Mucosa of gallbladder (tissue), 1 donor: ENCODE data around the gene PCBP3. TPM values are rescaled to one million over a fixed set of nuclear protein-coding genes. Genes with fewer than 3 reads are reported as not detected.
A peak's percentile ranks its signal among the peaks of the same experiment; 100 is the strongest.
"Not testable (repeated sequence)": the region's sequence is repeated elsewhere in the genome, so short reads cannot be mapped to it uniquely, and the experiment has no call there.

Source experiments
- DNase-seq: peaks from one replicate; pipeline ENCODE4 v3.0.0-alpha.2; 2020; ENCODE audit warnings: low spot score
- total RNA-seq: library from RNA; stranded (reverse); gene quantifications from one replicate; pipeline ENCODE4 v1.2.1, GENCODE V29; 2021
- donor health status: DM: no; HTN: no; CAD: no.

The PCBP3 gene
- total RNA-seq, 1 donor from 2014 or later, result 2.1 TPM

DNA sequence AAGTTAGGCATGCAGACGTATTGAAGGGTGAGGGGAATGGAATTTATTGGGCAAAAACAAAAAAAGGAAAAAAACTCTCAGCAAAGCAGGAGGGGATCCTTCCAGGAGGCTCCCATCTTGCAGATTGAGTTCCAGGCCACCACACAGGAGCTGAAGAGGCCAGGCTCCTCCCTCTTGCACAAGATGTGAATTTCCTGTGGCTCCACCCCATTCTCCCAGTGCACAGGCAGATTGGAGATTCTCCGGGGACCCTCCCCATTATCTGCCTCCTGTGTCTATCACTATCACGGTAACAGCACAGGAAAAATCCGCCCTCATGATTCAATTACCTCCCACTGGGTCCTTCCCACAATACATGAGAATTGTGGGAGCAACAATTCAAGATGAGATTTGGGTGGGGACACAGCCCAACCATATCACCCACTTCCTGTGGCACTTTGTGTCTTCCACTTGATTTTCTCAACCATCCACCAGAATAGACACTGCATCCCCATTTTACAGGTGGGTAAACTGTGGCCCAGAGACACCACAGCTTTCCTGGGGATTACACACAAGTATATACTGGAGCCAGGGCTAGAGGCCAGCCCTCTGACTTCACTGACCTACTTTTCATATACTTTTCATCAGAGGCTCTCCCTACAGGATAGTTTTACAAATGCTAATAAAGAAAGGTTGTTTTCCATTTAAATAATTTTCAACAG, 319.2 kb downstream of the PCBP3 start:
- DNase-seq, result no peak

DNA sequence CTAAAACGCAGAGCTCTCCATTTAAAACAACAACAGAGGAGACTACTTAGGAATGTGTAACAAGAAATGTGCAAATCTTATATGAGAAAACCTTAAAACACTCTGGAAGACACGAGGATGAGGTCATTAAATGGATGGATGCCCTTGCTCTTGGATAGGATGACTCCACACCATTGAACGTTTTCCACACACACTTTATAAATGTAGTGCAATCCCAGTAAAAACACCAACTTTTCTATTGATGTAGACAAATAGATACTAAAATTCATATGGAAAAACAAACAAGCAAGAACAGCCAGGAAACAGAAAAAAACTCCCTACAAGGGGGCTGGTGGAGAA, 319.7 kb downstream of the PCBP3 start:
- no peak for DNase-seq

DNA sequence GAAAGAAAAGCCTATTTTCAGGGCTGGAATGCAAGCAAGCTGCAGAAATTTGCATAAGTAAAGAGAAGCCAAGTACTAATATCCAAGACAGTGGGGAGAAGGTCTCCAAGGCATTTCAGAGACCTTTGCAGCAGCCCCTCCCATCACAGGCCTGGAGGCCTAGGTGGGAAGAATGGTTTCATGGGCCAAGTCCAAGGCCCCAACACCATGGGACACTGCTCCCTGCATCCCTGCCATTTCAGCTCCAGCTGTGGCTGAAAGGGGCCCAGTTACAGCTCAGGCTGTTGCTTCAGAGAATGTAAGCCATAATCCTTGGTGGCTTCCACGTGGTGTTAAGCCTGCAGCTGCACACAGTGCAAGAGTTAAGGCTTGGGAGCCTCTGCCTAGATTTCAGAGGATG, 321.1 kb downstream of the PCBP3 start:
- no peak for DNase-seq

DNA sequence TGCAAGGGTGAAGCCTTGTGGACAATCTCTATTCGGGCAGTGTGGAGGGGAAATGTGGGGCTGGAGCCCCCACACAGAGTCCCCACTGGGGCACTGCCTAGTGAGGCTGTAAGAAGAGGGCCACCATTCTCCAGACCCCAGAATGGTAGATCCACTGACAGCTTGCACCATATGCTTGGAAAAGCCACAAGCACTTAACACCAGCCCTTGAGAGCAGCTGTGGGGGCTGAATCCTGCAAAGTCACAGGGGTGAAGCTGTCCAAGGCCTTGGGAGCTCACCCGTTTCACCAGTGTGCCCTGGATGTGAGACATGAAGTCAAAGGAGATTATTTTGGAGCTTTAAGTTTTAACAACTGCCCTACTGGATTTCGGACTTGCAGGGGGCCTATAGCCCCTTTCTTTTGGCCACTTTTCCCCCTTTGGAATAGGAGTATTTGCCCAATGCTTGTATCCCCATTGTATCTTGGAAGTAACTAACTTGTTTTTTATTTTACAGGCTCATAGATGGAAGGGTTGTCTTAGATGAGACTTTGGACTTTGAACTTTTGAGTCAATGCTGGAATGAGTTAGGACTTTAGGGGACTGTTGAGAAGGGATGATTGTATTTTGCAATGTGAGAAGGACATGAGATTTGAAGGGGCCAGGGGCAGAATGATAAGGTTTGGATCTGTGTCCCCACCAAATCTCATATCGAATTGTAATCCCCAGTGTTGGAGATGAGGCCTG, 321.7 kb downstream of the PCBP3 start:
- no peak for DNase-seq

DNA sequence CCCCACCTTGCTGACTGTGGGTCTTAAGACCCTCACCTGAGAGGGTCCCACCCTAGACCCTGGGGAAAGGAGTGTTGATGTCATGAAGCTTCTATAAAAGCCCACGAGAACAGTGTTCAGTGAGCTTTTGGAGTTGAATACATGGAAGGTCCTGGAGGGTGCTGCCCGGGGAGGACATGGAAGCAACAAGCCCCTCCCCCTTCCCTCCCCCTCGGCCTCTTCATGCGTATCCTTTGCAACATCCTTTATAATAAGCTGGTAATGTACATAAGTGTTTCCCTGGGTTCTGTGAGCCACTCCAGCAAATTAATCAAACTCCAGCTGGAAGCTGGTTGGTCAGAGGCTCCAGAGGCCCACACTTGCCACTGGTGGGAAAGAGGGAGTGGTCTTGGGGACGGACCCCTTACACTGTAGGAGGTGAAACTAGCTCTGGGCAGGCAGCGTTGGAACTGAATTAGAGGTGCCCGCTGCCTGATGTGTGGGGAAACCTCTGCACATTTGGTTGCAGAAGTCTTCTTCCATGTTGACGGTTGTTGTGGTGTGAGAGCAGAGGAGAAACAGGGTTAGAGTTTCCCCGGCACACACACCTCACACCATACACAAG, 323.4 kb downstream of the PCBP3 start:
- no peak for DNase-seq

DNA sequence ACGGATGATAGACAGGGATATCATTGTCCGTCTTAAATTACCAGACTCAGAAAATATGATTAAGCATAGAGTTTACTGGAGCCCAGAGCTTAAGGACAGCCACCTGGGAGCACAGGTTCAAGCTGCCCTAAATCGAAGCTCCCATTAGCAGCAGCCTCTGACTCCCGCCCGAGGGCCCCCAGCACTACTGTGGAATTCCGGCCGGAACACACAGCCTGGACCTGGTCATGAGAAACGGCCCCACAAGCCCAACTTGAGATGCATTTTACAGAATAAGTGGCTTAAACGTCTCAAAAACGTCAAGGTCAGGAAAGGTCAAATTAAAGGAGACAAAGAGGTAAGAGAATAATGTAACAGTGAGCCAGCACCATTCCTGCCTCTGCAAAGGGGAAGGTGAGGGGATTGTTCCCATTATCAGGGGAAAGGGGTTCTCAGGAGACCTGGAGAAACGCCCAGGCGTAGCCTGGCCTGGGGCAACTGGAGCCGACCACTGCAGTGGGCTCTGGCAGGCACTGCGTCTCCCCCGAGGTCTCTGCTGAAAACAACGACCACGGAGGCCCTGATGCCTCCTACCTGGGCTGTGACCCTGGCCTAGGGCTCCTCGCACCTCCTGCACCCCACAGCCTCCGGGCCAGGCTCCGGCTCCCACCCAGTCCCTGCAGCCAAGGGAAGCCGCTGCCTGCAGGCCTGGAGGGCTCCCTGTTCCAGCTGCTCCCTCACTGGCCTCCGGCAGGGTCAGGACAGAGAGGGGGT, 326.6 kb downstream of the PCBP3 start:
- no peak for DNase-seq

DNA sequence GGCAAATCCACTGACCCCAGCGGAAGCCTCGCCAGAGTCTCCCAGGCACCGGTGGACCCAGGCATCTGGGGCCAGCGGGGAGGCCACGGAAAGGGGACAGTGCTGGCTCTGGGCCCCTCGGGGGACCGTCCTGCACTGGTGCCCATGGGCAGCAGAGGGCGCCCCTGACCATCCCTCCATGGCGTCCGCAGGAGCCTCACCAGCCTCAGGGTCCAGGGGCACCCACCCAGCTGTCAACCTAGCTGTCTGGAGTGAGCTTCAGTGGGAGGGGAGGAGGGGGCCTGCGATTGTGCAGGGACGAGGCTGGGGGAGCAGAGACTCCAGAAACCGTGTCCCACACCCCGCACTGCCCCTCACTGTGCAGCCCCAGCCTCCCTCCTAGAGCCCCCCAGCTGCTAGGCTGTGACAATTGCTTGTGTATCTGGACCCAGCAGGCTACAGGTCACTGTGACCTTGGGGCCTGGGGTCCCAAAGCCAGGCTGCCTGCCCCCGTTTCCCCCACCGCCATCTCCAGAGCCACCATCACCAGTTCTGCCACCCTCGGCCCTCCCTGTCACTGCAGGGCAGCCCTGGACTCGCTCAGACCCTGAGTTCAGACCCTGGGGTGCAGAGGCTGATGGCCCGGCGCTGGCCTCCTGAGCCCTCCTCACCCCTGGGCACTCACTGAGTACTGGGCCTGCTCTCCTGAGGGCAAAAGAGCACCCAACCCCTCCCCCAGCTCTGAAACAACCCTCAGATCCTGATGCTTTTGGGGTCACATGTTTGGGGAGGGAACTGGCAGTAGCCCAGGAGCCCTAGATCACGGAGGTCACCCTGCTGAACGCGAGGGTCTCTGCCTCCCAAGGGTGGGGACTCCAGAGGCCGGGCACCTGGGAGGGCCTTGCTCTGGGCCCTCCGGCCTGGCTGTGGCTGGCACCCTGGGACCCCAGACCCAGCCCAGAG, 327.4 kb downstream of the PCBP3 start:
- no peak for DNase-seq

DNA sequence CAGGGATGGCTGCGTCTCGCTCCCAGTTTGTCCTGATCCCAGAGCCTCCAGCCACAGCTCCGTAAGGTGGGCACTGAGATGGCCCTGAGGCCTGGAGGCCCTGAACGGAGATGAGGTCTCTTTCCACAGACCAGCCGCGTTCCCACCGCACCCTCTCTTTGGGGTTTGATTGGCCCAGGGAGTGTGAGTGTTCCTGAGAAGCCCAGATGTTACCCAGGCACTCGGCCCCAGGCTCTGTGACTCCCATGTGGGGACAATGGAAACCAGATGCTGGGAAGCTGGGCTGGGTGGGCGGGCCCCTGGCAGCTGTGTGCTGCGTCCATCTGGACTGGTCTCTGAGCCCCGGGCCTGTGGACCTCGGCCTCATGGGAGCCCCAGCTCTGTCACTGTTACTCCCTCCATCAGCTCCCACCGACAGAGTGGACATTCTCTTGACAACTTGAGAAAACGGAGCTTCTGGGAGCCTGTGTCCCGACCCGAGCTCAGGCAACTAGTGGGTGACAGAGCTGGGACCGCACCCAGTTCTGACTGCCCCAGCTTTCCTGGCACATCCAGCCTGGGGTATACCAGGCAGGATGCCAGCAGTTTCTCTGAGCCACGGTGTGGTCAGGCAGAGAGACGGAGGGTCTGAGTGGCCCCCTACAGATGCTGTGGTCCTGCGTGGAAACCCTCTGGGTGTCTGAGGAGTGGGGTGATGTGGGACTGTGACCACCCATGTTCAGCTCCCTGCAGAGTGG, 328.3 kb downstream of the PCBP3 start:
- peak; percentile 28 for DNase-seq

DNA sequence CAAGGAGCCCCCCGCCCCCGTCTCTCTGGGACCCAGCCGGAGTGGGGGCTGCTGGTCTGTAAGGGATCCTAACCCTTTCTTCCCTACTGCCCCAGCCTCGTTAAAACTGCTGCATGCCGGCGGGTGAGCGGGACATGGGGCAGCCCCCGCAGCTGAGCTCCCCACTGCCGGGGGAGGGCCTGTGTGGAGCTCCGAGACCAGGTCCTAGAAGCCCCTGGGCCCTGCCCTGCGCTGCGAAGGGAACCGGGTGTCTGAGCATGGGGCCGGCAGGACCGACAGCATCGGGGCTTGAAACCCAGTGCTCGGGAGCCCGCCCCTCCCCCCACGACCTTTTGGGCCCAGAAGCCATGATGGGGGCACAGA, 328.8 kb downstream of the PCBP3 start:
- peak; percentile 12 for DNase-seq

DNA sequence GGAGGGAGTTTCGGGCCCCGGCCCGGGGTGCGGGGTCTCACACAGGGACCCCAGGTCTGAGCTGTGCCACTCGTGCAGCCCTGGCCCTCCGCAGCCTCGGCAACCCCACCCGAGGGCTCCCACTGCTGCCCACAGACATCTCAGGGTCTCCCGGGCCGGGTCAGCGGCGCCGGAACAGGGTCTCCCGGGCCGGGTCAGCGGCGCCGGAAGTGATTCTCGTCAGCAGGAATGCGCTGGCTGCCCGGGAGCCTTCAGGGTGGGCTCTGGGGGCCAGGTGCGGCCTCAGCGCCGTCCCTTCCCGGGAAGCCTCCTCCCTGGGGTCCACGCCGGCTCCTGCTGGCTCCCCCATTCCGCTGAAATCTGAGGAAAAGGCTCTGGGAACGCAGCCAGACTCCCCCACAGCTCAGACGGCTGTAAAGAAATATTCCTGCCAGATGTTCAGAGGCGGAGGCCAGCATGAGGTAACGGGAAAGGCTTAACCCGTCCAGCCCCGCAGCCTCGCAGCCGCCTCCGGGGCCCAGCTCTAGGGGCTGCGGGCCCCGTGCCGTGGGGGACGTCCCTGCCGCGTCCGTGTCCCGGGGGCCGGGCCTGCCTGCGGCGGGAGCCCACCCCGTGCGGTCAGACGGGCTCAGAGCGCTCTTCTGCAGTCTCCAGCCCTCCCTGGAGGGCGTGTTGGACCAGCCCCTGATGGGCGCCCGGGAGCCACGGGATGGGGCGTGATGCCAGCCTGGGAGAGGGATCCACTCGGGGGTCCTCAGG, 329.4 kb downstream of the PCBP3 start:
- peak; percentile 62 for DNase-seq

DNA sequence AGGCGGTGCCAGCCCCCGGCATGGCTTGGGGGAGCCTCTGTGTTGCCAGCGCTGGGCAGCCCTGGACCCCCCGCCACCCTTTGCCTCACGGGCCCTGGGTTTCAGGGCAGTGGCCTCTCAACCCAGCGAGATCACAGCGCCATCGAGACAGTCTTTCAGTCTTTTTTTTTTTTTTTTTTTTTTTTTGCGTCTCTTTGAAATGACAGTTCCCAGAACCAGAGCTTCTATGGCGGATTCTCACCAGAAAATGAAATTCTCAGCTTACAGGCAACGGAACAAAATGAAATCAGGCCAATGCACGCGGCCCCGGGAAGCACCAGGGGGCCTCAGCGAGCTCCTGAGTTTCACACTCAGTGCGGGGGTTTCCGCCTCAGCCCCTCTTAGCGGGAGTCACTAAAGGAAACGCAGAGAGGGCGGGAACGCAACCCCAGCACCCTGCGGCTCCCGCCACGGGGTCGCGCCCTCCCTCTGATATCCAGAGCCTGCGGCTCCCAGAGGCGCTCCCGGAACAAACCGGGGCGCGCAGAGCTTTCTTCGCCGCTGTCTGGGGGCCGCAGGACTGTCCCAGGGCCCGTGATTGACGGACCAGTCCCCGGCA, 330.0 kb downstream of the PCBP3 start:
- DNase-seq, result peak; percentile 77

DNA sequence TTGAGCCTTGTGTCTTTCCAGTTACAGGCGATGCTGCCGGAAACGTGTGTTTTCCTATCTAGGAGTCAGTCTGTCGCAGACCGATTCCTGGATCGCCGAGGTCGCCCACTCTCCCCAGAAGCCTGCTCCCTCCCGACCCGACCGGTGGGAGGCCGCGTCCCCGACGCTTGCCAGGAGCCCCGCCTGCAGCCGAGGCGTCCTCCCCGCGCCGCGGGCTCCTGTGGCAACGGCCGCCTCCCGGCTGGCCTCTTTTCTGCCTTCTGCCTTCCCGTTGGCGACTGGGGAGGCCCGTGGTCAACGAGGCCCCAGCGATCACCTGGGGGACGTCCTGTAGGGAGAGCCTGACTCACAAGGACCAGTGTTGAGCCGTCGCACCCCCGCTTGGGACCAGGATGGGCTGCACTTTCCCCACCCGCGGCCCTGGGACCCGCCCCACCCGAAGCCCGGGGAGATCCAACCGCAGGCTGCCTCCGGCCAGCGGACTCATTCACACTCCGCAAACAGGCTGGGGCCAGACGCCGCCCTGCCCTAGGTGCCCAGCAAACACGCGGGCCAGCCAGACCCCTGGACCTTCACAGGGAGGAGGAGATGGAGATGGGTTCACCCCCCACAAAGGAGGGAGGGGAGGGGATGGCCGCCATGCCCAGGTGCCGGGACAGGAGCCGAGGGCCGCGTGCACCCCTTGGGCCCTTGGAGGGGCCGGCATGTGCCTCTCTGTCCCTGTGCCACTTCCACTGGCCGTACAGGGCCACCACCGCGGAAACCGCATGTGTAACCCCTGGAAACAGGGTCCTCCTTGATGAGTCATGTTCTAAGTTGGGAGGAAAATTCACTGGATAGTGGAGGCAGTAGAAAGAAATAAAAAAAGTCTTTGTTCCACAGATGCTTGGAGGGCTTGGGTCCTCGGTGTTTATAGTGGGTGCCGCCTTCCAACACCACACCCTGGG, 330.8 kb downstream of the PCBP3 start:
- DNase-seq, result peak; percentile 16

DNA sequence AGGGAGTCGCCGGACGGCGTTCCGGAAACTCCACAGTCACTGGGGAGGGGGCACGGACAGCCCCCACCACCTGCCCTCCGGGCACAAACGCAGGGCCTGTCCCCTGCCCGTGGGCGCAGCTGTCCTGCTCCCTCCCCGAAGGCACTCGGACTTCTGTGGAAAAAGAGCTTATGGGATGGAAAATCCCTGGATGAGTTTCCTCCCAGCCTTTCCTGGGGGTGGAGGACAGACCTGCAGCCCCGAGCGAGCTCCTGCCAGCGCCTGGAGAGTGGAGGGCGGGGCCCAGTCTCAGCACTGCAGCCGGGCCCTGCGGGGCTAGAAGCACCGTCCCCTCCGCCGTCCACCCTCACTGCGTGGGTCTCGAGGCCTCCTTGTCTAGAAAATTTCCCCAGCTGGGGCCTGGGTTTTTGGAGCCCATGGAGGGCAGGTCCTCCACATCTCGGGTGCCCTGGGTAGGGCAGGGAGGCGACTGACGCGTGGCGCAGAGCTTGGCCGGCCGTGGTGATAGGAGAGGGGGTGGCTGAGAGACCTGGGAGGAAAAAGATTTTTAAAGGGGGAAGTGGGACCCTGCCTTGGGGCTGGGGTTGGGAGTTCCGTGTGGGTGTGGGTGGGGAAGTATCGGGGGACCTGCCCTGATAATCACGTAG, 331.6 kb downstream of the PCBP3 start:
- peak; percentile 20 for DNase-seq

DNA sequence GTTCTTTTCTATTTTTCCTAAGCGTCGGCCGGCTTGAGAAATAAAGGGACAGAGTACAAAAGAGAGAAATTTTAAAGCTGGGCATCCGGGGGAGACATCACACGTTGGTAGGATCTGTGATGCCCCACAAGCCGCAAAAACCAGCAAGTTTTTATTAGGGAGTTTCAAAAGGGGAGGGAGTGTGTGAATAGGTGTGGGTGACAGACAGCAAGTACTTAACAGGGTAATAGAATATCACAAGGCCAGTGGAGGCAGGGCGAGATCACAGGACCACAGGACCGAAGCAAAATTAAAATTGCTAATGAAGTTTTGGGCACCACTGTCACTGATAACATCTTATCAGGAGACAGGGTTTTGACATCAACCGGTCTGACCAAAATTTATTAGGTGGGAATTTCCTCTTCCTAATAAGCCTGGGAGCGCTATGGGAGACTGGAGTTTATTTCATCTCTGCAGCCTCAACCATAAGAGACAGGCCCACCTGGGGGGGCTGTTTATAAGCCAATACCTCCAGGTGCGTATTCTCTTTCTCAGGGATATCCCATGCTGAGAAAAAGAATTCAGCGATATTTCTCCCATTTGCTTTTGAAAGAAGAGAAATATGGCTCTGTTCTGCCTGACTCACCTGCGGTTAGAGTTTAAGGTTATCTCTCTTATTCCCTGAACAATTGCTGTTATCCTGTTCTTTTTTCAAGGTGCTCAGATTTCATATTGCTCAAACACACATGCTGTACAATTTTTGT, 332.3 kb downstream of the PCBP3 start:
- not testable (repeated sequence) for DNase-seq

DNA sequence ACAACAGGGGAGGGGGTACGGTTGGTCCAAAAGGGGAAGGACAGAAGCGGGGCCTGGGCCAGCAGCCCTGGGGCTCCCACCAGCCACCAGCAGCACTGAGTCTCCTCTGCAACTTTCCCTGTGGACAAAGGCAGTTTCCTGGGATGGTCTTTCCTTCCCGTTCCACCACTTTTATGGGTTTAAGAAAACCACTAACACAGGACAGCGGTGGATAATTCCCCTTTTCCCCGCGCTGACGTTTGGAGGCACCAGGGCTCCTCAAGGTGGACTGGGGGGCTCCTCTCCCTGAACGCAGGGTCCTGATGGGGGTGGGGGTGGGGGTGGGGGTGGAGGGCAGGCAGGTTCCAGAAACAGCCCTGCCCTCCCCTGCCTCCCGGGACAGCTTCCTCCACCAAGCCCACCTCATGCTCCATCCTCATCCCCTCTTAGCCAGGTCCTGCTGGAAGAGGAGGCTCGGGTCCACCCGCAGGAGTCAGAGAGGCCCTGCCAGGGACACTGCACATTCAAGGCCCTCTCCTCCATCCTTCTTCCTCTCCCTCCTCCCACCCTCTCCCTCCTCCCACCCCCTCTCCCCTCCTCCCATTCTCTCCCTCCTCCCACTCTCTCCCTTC, 333.3 kb downstream of the PCBP3 start:
- DNase-seq, result no peak

DNA sequence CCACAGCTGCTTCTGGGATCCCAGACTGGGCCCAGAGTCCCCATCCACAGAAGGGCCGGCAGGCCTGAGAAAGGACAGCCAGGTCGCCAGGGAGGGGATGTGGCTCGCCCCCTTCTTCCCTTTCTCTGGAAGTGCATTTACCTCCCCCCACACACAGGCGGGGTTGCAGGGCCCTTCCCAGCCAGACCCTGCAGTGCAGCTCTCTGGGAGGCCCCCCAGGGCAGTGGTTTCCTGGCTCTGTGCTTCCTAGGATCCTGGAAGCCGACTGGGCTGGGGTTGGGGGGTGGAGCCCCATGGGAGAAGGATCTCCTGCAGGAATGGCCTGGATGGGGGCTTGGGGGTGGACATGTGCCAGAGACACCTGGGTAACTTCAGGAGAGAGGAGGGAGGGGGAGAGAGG, 333.9 kb downstream of the PCBP3 start:
- DNase-seq, result peak; percentile 9
